GM10266 (cell line): ENCODE data around the gene ECE2.

Experiments
- DNase-seq: peaks from one replicate; pipeline ENCODE4 v3.0.0; 2012; ENCODE audit errors: extremely low spot score
- CTCF ChIP-seq: IDR thresholded peaks from 2 replicates; pipeline ENCODE4 v1.5.1; 2012; ENCODE audit warnings: mild to moderate bottlenecking, low read depth; ENCODE audit not compliant: control insufficient read depth, insufficient read depth; ENCODE audit errors: missing control alignments

Gene ECE2

GRCh38 chr3:184296616-184297015 is 20.8 kb downstream of the ECE2 start:
- no peak for TF ChIP-seq CTCF
- no peak for DNase-seq

- no peak for TF ChIP-seq CTCF
- peak; percentile 100 for DNase-seq
Measured at GRCh38 chr3:184298759-184299487, 23.1 kb downstream of the ECE2 start, which contains the start of gene PSMD2. PSMD2 (plus strand) TSS chr3:184299241; CDS start chr3:184299267, 26 bp downstream.

- no peak for DNase-seq
- TF ChIP-seq CTCF: no peak
Measured at GRCh38 chr3:184299488-184300377, 23.9 kb downstream of the ECE2 start.

GRCh38 chr3:184300378-184300720 is 24.5 kb downstream of the ECE2 start:
- TF ChIP-seq CTCF: no peak
- DNase-seq: no peak

- no peak for DNase-seq
Measured at GRCh38 chr3:184305577-184305976, 29.8 kb downstream of the ECE2 start.

GRCh38 chr3:184306341-184306972 is 30.6 kb downstream of the ECE2 start:
- TF ChIP-seq CTCF: no peak
- no peak for DNase-seq

More at GRCh38 chr3:184305577-184305976, 29.8 kb downstream of the ECE2 start:
- TF ChIP-seq CTCF: peak; percentile 30

- DNase-seq: no peak
- no peak for TF ChIP-seq CTCF
Measured at GRCh38 chr3:184307915-184308314, 32.1 kb downstream of the ECE2 start.
